ENCODE results near the gene RGS6.

DNA sequence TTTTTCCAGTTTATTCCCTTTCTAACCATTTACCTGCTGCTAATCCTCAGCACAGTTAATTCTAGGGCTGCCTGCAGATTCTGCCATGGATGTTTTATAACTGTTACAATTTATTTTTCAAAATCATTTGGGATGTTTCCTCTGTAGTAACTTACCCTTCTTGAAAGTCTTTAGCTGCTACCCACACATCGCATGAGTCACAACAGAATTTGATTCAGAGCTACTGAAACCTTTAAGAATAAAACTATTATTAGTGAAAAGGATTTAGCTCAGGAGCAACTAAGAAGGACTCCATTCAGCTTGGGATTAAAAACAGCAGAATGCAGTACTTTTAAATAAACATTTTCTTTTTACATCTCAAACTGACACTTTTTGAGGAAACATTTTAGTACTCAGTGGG is 41.7 kb upstream of the RGS6 start:
- TF ChIP-seq EZH2 (IDR thresholded peaks at IDR 0.05; ENCODE audit: borderline replicate concordance, low read length) (no peak), CTCF (IDR thresholded peaks at IDR 0.05; ENCODE audit: low read length) (no peak)

Measured in OCI-LY1 (cell line).